Suppressor macrophage treated with lipopolysaccharide for 1 hour (primary cell): Measurements from ENCODE around the gene SH3D19.
A peak's percentile ranks its signal among the peaks of the same experiment; 100 is the strongest.
"Not testable (repeated sequence)": the region's sequence is repeated elsewhere in the genome, so short reads cannot be mapped to it uniquely, and the experiment has no call there.

Experiments
- DNase-seq, 3 donors: peaks; one replicate each; pipeline ENCODE4 v3.0.0-alpha.2; 2020 to 2022

Gene SH3D19

GRCh38 chr4:151322161-151322560 lies 3.2 kb downstream of the SH3D19 start:
- DNase-seq, result not testable (repeated sequence)

- DNase-seq, result no peak
Observed at GRCh38 chr4:151321586-151321985, 3.8 kb downstream of the SH3D19 start.

- no peak for DNase-seq
Observed at GRCh38 chr4:151319490-151319889, 5.9 kb downstream of the SH3D19 start.

- DNase-seq, result no peak
Observed at GRCh38 chr4:151318307-151319006, 6.9 kb downstream of the SH3D19 start.

- DNase-seq, result no peak
Observed at GRCh38 chr4:151316645-151317044, 8.8 kb downstream of the SH3D19 start.

- no peak for DNase-seq
Observed at GRCh38 chr4:151315212-151315886, 10.1 kb downstream of the SH3D19 start.

GRCh38 chr4:151314479-151314878 lies 10.9 kb downstream of the SH3D19 start:
- DNase-seq, result no peak

- no peak for DNase-seq
Observed at GRCh38 chr4:151314010-151314355, 11.4 kb downstream of the SH3D19 start.

GRCh38 chr4:151313306-151314009 lies 11.9 kb downstream of the SH3D19 start:
- DNase-seq, result no peak

- DNase-seq, result no peak
Observed at GRCh38 chr4:151310124-151310728, 15.2 kb downstream of the SH3D19 start.

- DNase-seq, result no peak
Observed at GRCh38 chr4:151304755-151305154, 20.6 kb downstream of the SH3D19 start.

- DNase-seq, result no peak
Observed at GRCh38 chr4:151304226-151304625, 21.2 kb downstream of the SH3D19 start.

GRCh38 chr4:151302432-151302831 lies 23.0 kb downstream of the SH3D19 start:
- DNase-seq, result no peak

GRCh38 chr4:151297170-151297569 lies 28.2 kb downstream of the SH3D19 start:
- no peak for DNase-seq

- DNase-seq, result no peak
Observed at GRCh38 chr4:151296227-151296626, 29.2 kb downstream of the SH3D19 start.

GRCh38 chr4:151294833-151295496 lies 30.4 kb downstream of the SH3D19 start:
- no peak for DNase-seq

- DNase-seq, result no peak
Observed at GRCh38 chr4:151292038-151292437, 33.4 kb downstream of the SH3D19 start.

- DNase-seq, result no peak
Observed at GRCh38 chr4:151291485-151291884, 33.9 kb downstream of the SH3D19 start.

- DNase-seq, result no peak
Observed at GRCh38 chr4:151287409-151287808, 38.0 kb downstream of the SH3D19 start.

- DNase-seq, result no peak
Observed at GRCh38 chr4:151284534-151285245, 40.7 kb downstream of the SH3D19 start.

GRCh38 chr4:151276787-151277562 lies 48.4 kb downstream of the SH3D19 start, which contains the start of gene PRSS48:
Gene PRSS48 (plus strand): TSS chr4:151277161. CDS start chr4:151277173, 12 bp downstream.
- DNase-seq, result peak; percentile 42 to 68 (median 48)
